ENCODE measurements around the gene HRH1. TPM values are rescaled to one million over a fixed set of nuclear protein-coding genes. Genes with fewer than 3 reads are reported as not detected.

Gene HRH1
- total RNA-seq, 1 experiment from 2014 or later, result 4.6 TPM

GRCh38 chr3:11140030-11140712 is 14.1 kb upstream of the HRH1 start:
- ATAC-seq (no peak), DNase-seq (ENCODE audit: low read depth, low spot score) (no peak)
- TF ChIP-seq SIN3A (IDR thresholded peaks at IDR 0.05; ENCODE audit: borderline replicate concordance, insufficient read depth, low read depth, low read length) (no peak), POLR2AphosphoS5 (IDR thresholded peaks at IDR 0.05; ENCODE audit: low read depth, low read length) (no peak), TCF7L2 (IDR thresholded peaks at IDR 0.05; ENCODE audit: low read depth, low read length) (no peak)
- ChIA-PET CTCF (no interaction called here), POLR2A (no interaction called here)
- Histone ChIP-seq H3K4me1 (ENCODE audit: control insufficient read depth, insufficient read depth, low read length) (peaks cover 3% of the 10 kb centered on the region; the same call in 1 of the 2 replicates), H3K4me3 (ENCODE audit: low read depth in 2 of 2, low read length in 2 of 2) (no peak overlapping the region), H3K27ac (ENCODE audit: low read length) (no peak overlapping the region), H3K36me3 (ENCODE audit: control insufficient read depth, insufficient read depth, low read length) (no peaks in the 10 kb centered on the region), H3K9me3 (ENCODE audit: control insufficient read depth, insufficient read depth, low read depth, low read length) (no peaks in the 10 kb centered on the region), H3K27me3 (ENCODE audit: control insufficient read depth, insufficient read depth, low read length) (no peaks in the 10 kb centered on the region)
- no TSS peak for BruUV-seq (replicated peaks)
- in situ Hi-C loops (cut with HindIII; ENCODE audit: low pct_unique_long_range_greater_than_20kb, low sequenced_read_pairs) (no loop called here), intact Hi-C loops (cut with micrococcal nuclease; ENCODE audit: unreplicated experiment) (no loop called here)

GRCh38 chr3:11140713-11141104 is 13.6 kb upstream of the HRH1 start:
- intact Hi-C loops (cut with micrococcal nuclease; ENCODE audit: unreplicated experiment), result no loop called here
- in situ Hi-C loops (cut with HindIII; ENCODE audit: low pct_unique_long_range_greater_than_20kb, low sequenced_read_pairs), result no loop called here
- peaks cover 3% of the 10 kb centered on the region; the same call in 1 of the 2 replicates for H3K4me1 ChIP-seq (ENCODE audit: control insufficient read depth, insufficient read depth, low read length)
- no peaks in the 10 kb centered on the region for H3K27me3 ChIP-seq (ENCODE audit: control insufficient read depth, insufficient read depth, low read length)
- no peaks in the 10 kb centered on the region for H3K9me3 ChIP-seq (ENCODE audit: control insufficient read depth, insufficient read depth, low read depth, low read length)
- no peaks in the 10 kb centered on the region for H3K36me3 ChIP-seq (ENCODE audit: control insufficient read depth, insufficient read depth, low read length)
- no TSS peak for BruUV-seq (replicated peaks)
- TF ChIP-seq TCF7L2 (IDR thresholded peaks at IDR 0.05; ENCODE audit: low read depth, low read length) (no peak), POLR2AphosphoS5 (IDR thresholded peaks at IDR 0.05; ENCODE audit: low read depth, low read length) (no peak), SIN3A (IDR thresholded peaks at IDR 0.05; ENCODE audit: borderline replicate concordance, insufficient read depth, low read depth, low read length) (no peak)
- TF ChIP-seq, protein P1, sequence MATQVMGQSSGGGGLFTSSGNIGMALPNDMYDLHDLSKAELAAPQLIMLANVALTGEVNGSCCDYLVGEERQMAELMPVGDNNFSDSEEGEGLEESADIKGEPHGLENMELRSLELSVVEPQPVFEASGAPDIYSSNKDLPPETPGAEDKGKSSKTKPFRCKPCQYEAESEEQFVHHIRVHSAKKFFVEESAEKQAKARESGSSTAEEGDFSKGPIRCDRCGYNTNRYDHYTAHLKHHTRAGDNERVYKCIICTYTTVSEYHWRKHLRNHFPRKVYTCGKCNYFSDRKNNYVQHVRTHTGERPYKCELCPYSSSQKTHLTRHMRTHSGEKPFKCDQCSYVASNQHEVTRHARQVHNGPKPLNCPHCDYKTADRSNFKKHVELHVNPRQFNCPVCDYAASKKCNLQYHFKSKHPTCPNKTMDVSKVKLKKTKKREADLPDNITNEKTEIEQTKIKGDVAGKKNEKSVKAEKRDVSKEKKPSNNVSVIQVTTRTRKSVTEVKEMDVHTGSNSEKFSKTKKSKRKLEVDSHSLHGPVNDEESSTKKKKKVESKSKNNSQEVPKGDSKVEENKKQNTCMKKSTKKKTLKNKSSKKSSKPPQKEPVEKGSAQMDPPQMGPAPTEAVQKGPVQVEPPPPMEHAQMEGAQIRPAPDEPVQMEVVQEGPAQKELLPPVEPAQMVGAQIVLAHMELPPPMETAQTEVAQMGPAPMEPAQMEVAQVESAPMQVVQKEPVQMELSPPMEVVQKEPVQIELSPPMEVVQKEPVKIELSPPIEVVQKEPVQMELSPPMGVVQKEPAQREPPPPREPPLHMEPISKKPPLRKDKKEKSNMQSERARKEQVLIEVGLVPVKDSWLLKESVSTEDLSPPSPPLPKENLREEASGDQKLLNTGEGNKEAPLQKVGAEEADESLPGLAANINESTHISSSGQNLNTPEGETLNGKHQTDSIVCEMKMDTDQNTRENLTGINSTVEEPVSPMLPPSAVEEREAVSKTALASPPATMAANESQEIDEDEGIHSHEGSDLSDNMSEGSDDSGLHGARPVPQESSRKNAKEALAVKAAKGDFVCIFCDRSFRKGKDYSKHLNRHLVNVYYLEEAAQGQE (IDR thresholded peaks at IDR 0.05; ENCODE audit: insufficient read depth in 1 of 2, low read depth in 2 of 2, low read length in 1 of 2), result no peak
- ATAC-seq (no peak), DNase-seq (ENCODE audit: low read depth, low spot score) (no peak)
- POLR2A ChIA-PET, result no interaction called here
- no peak overlapping the region for H3K27ac ChIP-seq (ENCODE audit: low read length)
- H3K4me3 ChIP-seq (ENCODE audit: low read depth in 2 of 2, low read length in 2 of 2), result no peak overlapping the region
- CTCF ChIA-PET, result no interaction called here

DNA sequence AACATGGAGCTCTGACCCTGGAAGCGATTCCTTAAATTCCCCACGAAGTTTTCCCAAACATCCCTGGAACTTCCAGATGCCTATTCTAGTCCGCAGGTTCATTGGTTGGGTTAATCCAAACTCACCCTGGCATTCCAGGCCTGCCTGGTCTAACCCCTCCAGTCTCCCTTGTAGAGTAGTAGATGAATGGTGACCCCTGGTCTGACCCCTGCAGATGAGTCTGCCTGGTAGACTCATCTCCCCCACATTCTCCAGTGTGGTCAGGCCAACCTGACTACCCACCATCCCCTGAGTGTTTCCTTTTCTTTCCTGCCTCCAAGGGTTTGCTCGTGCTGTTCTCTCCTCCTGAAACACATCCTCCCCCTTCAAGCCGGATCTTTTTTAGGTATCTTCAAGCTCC is 10.8 kb upstream of the HRH1 start:
- intact Hi-C loops (cut with micrococcal nuclease; ENCODE audit: unreplicated experiment), result no loop called here
- Histone ChIP-seq H3K4me1 (ENCODE audit: control insufficient read depth, insufficient read depth, low read length) (no peaks in the 10 kb centered on the region), H3K27ac (ENCODE audit: low read length) (no peak overlapping the region), H3K9me3 (ENCODE audit: control insufficient read depth, insufficient read depth, low read depth, low read length) (no peaks in the 10 kb centered on the region), H3K27me3 (ENCODE audit: control insufficient read depth, insufficient read depth, low read length) (no peaks in the 10 kb centered on the region), H3K4me3 (ENCODE audit: low read depth in 2 of 2, low read length in 2 of 2) (no peak overlapping the region), H3K36me3 (ENCODE audit: control insufficient read depth, insufficient read depth, low read length) (no peaks in the 10 kb centered on the region)
- ATAC-seq (no peak), DNase-seq (ENCODE audit: low read depth, low spot score) (no peak)
- in situ Hi-C loops (cut with HindIII; ENCODE audit: low pct_unique_long_range_greater_than_20kb, low sequenced_read_pairs), result no loop called here
- ChIA-PET POLR2A (no interaction called here), CTCF (no interaction called here)
- TF ChIP-seq SIN3A (IDR thresholded peaks at IDR 0.05; ENCODE audit: borderline replicate concordance, insufficient read depth, low read depth, low read length) (no peak), POLR2AphosphoS5 (IDR thresholded peaks at IDR 0.05; ENCODE audit: low read depth, low read length) (no peak), CTCF (IDR thresholded peaks at IDR 0.05) (no peak), TCF7L2 (IDR thresholded peaks at IDR 0.05; ENCODE audit: low read depth, low read length) (no peak)
- TF ChIP-seq, protein P1 (IDR thresholded peaks at IDR 0.05; ENCODE audit: insufficient read depth in 1 of 2, low read depth in 2 of 2, low read length in 1 of 2), result no peak
- BruUV-seq (replicated peaks), result no TSS peak

Measured in Panc1 (cell line).